ENCODE data around the gene KLHDC1.
"Not testable (repeated sequence)": the region's sequence is repeated elsewhere in the genome, so short reads cannot be mapped to it uniquely, and the experiment has no call there.

- not testable (repeated sequence) for TF ChIP-seq FOXJ3 (CRISPR knock-in tag; IDR thresholded peaks at IDR 0.05); GATA2 (CRISPR knock-in tag; IDR thresholded peaks at IDR 0.05); MAX (IDR thresholded peaks at IDR 0.05; ENCODE audit: low read depth); YY1 (IDR thresholded peaks at IDR 0.05; ENCODE audit: low read depth); POLR2AphosphoS5 (IDR thresholded peaks at IDR 0.05; ENCODE audit: low read depth, low read length); USF1 (IDR thresholded peaks at IDR 0.05; ENCODE audit: borderline replicate concordance, low read depth)
Observed at GRCh38 chr14:49746476-49746875, 53.6 kb downstream of the KLHDC1 start.

Measured in SK-N-SH (cell line).